ENCODE measurements around the gene ITGBL1.

Gene ITGBL1

DNA sequence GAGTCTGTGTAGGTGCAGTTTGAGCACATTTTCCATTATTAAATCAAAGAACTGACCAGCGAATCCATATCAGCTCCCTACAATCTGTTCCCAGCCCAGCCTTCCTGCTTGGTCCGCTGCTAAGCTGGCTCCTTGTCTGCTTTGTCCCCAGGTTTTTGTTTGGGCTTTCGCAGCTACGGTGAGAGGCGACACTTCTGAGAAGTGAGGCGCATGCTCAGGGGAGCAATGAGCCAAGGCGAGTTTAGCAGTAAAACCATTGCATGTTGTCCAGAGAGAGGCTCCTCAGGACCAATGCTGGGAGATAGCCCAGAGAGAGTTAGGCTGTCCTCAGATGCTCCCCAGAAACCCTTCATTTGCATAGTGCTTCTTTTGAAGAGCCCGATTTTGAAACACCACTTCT is 162.0 kb downstream of the ITGBL1 start:
- TF ChIP-seq, protein P1, sequence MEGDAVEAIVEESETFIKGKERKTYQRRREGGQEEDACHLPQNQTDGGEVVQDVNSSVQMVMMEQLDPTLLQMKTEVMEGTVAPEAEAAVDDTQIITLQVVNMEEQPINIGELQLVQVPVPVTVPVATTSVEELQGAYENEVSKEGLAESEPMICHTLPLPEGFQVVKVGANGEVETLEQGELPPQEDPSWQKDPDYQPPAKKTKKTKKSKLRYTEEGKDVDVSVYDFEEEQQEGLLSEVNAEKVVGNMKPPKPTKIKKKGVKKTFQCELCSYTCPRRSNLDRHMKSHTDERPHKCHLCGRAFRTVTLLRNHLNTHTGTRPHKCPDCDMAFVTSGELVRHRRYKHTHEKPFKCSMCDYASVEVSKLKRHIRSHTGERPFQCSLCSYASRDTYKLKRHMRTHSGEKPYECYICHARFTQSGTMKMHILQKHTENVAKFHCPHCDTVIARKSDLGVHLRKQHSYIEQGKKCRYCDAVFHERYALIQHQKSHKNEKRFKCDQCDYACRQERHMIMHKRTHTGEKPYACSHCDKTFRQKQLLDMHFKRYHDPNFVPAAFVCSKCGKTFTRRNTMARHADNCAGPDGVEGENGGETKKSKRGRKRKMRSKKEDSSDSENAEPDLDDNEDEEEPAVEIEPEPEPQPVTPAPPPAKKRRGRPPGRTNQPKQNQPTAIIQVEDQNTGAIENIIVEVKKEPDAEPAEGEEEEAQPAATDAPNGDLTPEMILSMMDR (IDR thresholded peaks at IDR 0.05; ENCODE audit: low read length, missing control alignments): no peak
- no peak for DNase-seq (ENCODE audit: low read depth)
- H3K4me3 ChIP-seq (replicated peaks; ENCODE audit: low read depth, low read length): no peak overlapping the region

DNA sequence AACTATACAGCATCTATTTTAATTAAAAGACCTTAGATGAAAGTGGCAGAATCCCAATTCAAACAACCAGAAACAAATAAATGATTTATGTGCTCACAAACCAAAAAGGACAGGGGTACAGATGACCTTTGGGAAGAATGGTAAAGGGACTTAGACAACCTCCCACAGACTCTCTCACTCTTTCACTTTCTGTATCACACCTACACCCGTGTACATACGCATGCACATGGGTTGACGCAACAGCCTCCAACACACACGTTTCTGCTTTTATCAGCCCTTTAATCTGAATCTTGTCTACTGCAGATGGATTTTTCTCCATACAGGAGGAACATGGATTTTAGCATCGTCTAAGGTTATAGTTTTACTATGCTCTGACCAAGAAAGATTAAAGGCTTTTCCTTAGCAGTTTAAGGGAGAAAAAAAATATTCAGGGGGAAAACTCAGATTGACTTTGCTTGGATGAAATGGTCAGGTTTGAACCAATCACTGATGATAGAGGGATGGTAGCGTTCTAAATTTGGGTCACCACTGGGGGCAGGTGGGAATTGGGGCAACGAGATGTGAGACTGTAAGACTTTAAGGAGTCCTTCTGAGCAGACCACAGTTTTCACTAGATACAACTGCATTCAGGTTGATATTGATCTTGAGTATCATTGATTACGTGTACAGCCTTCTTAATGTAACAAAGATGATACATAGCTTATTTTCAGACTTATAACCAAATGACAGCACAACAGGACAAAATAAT is 166.1 kb downstream of the ITGBL1 start:
- H3K4me3 ChIP-seq (replicated peaks; ENCODE audit: low read depth, low read length): no peak overlapping the region
- TF ChIP-seq, protein P1 (IDR thresholded peaks at IDR 0.05; ENCODE audit: low read length, missing control alignments): no peak
- no peak for DNase-seq (ENCODE audit: low read depth)

DNA sequence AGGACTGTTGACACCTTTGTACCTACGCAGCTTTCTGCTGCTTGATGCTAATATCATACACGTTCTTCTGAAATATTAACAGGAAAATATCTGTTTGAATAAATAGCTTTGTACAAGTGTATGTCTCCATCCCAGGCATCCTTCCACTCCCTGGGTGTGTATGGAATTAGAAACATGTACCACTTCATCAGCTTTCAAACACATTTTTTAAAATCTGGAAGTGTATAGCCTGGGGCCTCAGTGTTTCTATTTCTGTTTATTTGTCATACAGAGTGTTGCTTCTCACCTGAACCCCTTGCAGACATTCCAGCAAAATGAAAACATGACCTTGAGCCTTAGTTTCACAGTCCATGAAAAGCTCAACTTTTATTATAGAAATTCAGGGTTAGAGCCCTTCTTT is 168.6 kb downstream of the ITGBL1 start:
- no peak for DNase-seq (ENCODE audit: low read depth)
- TF ChIP-seq, protein P1 (IDR thresholded peaks at IDR 0.05; ENCODE audit: low read length, missing control alignments): no peak
- no peak overlapping the region for H3K4me3 ChIP-seq (replicated peaks; ENCODE audit: low read depth, low read length)

DNA sequence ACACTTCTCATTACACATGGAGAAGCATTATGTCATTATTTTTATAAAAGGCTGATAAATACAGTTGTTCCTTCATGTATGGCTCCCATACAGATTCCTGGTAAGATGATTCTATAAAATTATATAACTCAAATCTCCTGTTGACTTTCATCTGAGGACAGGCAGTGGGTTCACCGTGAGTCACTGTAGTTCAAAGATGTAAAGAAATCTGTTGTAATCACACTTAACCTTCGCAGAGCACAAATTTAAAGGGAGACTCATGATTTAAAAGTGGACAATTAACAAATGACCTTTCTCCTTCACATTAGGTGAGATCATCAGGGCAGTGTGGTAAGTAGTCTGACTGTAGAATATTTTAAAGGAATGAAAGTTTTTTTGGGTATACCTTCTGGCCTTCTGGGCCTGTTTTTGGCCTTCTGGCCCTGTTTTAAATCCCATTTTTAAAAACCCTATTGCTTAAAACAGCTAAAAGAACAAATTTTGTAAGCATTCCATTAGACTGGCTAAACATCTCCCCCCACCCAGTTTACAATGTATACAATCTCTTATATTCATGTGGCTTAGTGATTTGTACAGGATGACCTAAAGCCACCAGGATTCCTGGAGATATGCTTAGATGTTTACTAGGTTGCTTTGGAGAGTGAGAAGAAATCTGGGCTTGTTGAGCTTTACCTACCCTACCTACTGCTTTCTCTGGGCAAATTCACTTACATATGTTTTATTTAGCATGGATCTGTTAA is 171.2 kb downstream of the ITGBL1 start:
- no peak overlapping the region for H3K4me3 ChIP-seq (replicated peaks; ENCODE audit: low read depth, low read length)
- DNase-seq (ENCODE audit: low read depth): no peak
- TF ChIP-seq, protein P1 (IDR thresholded peaks at IDR 0.05; ENCODE audit: low read length, missing control alignments): no peak

DNA sequence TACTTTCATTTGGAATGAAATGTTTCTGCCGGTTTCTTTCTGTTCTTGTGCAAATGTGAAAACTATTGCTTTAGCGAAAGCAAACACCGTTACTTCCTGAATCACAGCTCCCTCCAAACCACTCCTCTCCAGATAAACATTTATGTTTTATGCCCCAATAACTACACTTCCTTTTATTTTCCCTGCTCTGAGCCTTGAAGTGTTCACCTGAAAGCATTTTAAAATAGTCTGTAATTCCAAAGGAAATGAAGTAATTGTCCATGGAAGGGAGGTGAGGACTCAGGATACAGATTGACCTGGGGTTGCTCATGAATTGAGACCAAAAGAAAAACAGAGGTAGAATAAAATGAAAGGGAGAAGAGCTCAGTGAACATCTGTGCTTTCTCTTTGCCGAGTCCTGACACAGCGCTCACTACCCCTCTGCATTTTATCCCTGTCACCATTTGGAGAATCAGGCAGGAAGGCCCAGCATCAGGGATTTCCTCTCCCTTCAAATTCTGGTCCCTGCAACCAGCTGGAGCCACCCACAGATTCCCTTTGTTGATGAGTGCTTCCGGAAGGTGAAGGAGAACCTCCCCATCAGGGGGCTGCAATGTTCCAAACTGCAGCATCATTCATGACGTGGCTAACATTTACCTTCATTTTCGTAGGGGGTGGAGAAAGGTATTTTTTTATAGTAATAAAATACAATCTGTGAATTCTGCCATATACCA is 171.9 kb downstream of the ITGBL1 start:
- H3K4me3 ChIP-seq (replicated peaks; ENCODE audit: low read depth, low read length): no peak overlapping the region
- TF ChIP-seq, protein P1 (IDR thresholded peaks at IDR 0.05; ENCODE audit: low read length, missing control alignments): no peak
- no peak for DNase-seq (ENCODE audit: low read depth)

DNA sequence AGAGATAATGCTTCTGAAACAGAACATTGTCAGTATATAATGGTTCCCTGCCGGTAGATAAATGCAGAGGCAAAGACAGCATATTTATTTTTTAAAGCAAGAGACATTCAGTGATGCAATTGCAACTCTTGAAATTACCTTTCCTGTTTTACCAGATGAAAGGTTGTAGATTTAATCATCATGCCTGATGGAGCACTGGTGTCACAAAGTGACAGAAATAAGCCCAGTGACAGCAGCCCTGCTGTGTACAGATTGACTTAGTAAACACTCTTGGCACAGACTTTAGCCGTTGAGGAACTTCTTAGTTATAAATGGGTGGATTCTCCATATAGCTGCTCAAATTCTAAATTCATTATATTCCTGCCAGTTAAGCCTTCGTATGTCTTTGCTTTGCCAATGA is 172.5 kb downstream of the ITGBL1 start:
- TF ChIP-seq, protein P1 (IDR thresholded peaks at IDR 0.05; ENCODE audit: low read length, missing control alignments): no peak
- H3K4me3 ChIP-seq (replicated peaks; ENCODE audit: low read depth, low read length): no peak overlapping the region
- no peak for DNase-seq (ENCODE audit: low read depth)

Measured in fibroblast of pulmonary artery (primary cell).